SJSA1 (cell line): ENCODE data around the gene GEN1. TPM values are rescaled to one million over a fixed set of nuclear protein-coding genes. Genes with fewer than 3 reads are reported as not detected.

Experiments used
- DNase-seq, 2 experiments: peaks; one replicate each; pipeline ENCODE4 v3.0.0-alpha.2; 2015 to 2020; ENCODE audit warnings: low spot score in 2 of 2, low read depth in 1 of 2
- H3K27ac ChIP-seq: fragments of 250-450 bp; sonication (Bioruptor Pico); 2 replicates; pipeline ENCODE4 v1.5.1; 2020; ENCODE audit warnings: mild to moderate bottlenecking, moderate library complexity
- H3K27me3 ChIP-seq: fragments of 250-450 bp; sonication (Bioruptor Pico); replicated peaks from 2 replicates; pipeline ENCODE4 v1.5.1; 2020; ENCODE audit warnings: mild to moderate bottlenecking, moderate library complexity
- H3K36me3 ChIP-seq: fragments of 250-450 bp; sonication (Bioruptor Pico); 2 replicates; pipeline ENCODE4 v1.5.1; 2020; ENCODE audit warnings: mild to moderate bottlenecking
- H3K4me1 ChIP-seq: fragments of 250-450 bp; sonication (Bioruptor Pico); replicated peaks from 2 replicates; pipeline ENCODE4 v1.6.1; 2021; ENCODE audit warnings: mild to moderate bottlenecking
- H3K4me3 ChIP-seq: fragments of 250-450 bp; sonication (Bioruptor Pico); 2 replicates; pipeline ENCODE4 v1.5.1; 2020; ENCODE audit warnings: mild to moderate bottlenecking
- H3K9me3 ChIP-seq: fragments of 250-450 bp; sonication (Bioruptor Pico); replicated peaks from 2 replicates; pipeline ENCODE4 v1.5.1; 2020; ENCODE audit warnings: mild to moderate bottlenecking
- total RNA-seq: library from RNA; depleted of rRNA; stranded (reverse); fragments of >200 nt; shearing (Covaris generic); gene quantifications from 2 replicates; pipeline ENCODE4 v1.2.3, GENCODE V29; 2014

The GEN1 gene
- total RNA-seq, 1 experiment from 2014 or later = 31.1 TPM

DNA sequence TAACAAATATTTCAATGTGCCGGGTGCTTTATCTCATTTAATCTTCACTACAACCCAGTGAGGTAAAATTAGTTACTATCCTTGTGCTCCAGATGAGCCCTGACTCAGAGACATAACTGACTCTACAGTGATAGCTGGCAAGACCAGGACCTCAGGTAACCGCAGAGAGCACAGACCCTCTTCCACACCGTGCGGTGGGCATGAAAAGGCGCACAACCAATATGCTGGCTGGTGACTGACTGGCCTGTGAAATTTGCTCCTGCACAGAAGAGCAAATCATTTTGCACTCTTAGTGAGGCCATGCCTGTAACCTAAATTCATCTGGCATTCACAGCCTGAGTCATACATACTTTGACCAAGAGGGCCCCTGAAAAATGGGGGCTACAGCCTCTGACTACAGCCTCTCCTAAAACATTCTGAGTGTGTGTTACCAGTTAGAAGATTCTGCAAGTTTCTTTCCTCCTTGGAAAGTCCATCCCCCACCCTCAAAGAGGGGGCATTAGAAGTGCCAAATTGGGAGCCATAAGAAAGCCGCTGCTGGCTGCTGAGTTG, 39.9 kb downstream of the GEN1 start:
- no peaks in the 10 kb centered on the region for H3K36me3 ChIP-seq
- no peaks in the 10 kb centered on the region for H3K9me3 ChIP-seq
- H3K27me3 ChIP-seq = no peaks in the 10 kb centered on the region
- peaks cover 11% of the 10 kb centered on the region for H3K4me1 ChIP-seq
- no peak for DNase-seq
- H3K4me3 ChIP-seq = no peak overlapping the region
- H3K27ac ChIP-seq = no peak overlapping the region

DNA sequence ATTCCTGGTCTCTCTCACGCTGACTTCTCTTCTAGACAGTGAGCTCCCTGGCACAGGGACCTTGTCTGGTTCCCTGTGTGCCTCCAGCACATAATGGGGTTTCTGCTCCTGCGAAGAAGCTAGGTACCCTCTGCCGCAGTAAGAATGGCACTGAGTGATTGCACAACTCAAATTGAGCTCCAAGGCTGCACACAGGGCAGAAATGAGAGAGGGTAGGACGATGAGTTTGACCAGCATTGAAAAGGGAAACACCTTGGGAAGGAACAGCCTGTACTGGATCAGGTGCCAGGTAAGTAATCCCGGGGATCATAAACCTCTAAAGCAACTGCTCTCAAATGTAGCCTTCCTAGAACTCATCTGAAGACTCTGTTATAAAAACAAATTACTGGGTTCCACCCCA, 41.4 kb downstream of the GEN1 start:
- DNase-seq = no peak
- Histone ChIP-seq H3K36me3 (no peaks in the 10 kb centered on the region), H3K4me1 (peaks cover 11% of the 10 kb centered on the region), H3K27ac (no peak overlapping the region), H3K9me3 (no peaks in the 10 kb centered on the region), H3K4me3 (no peak overlapping the region), H3K27me3 (no peaks in the 10 kb centered on the region)

DNA sequence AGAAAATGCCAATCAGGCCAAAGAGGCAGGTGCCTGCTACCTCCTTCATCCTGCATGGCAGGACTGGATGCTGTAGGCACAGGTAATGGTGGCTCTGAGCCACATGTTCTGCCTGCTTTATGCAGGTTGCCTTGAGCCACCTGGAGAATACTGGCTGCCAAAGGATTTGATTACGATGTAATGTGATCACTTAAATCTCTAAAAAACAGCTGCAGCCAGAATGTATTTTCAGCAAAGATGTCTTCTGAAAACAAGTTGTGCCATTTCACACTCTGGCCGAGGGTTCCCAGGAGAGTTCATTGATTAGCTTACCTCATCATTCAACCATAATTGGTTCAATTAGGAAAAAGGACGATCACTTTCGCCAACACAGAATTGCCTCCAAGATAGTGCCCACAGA, 44.4 kb downstream of the GEN1 start:
- no peaks in the 10 kb centered on the region for H3K9me3 ChIP-seq
- no peaks in the 10 kb centered on the region for H3K36me3 ChIP-seq
- no peaks in the 10 kb centered on the region for H3K27me3 ChIP-seq
- DNase-seq = no peak
- H3K4me3 ChIP-seq = no peak overlapping the region
- no peak overlapping the region for H3K27ac ChIP-seq
- no peaks in the 10 kb centered on the region for H3K4me1 ChIP-seq

DNA sequence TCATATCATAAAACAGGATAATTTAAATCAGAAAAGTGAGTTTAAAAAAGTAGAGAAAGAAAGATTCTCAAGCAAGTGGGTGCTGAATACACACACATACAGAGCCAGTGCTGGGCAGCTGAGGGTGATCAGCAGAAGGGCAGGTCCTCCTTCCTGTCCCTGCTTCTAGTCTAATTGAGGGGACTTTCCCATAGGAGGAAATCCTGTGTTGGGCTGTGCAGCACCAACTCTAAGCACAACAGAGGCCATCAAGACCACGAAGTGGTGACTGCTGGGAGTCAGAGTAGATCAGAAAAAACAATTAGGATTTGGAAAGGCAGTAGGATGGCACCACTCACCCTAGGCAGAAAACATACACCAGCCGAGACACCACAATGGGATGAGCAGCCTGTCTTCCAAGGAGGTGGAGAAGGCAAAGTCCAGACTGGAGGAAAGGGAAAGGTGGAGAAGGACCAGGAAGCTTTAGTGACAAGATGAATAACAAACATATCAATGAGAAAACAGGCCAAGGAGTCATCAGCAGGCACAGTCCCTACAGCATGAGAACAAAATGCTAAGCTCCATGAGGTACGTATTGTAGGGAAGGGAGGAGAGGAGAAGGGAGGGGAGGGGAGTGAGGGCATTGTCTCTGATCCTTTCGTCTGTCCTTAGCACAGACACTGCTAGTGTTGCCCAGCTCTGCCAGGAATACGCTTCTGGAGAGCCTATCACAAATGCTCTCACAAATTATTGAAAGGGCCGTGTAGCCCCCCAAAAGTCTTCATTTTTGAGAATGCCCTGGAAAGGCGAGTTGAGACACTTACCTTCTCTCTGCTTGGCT, 45.6 kb downstream of the GEN1 start:
- no peak for DNase-seq
- Histone ChIP-seq H3K27me3 (no peaks in the 10 kb centered on the region), H3K4me3 (no peak overlapping the region), H3K4me1 (no peaks in the 10 kb centered on the region), H3K9me3 (no peaks in the 10 kb centered on the region), H3K27ac (no peak overlapping the region), H3K36me3 (no peaks in the 10 kb centered on the region)

DNA sequence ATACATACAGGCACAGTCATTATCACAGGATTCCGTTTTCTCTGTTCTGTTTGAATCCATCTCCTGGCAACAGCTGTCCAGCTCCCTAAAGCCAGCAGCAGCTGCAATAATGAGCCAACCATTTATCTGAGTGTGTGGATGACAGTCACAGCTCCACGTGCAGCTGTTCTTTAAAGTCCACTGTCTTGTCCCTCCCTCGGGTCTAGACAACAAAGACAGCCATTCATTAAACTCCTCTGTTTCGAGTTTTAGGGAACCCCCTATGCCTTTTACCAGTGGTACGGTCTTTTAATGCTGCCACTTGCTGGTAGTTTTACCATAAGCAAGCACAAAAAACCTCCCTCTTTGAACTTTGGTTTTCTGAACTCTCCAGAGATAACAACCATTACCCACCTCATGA, 46.3 kb downstream of the GEN1 start:
- no peak overlapping the region for H3K27ac ChIP-seq
- DNase-seq = no peak

DNA sequence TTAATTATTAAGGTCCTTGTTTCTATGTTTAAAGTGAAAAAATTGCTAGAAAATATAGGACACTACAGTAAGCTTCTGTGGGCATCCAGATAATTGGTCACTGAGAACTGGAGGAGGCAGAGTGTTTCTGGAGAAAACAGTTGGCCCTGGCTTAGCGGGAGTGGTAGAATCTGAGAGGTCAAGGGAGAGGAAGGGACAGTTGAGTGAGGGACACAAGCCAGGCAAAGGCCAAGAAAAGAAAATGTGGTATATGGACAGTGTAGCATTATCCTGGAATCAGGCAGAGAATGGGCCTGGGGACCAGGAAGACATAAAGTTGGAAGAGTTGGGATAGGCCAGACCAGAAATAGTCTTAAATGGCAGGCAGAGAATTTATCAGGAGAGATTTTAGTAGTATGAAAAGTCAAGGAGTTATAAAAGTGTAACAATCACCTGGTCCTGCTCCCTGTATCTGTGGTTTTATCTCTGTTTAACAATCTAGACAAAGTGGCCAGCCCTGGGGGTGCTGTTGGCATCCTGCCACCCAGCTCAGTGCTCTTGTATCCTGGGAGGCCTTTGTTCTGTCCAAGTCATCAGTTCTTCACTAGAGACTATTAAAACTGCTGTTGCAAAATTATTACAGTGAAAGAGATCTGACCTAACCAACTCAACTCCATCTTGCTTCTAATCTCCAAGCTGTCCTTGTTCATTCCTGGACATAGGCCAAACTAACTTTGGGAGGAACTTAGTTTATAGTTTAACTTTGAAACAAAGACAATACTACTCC, 46.9 kb downstream of the GEN1 start:
- H3K36me3 ChIP-seq = no peaks in the 10 kb centered on the region
- H3K27ac ChIP-seq = no peak overlapping the region
- no peaks in the 10 kb centered on the region for H3K4me1 ChIP-seq
- H3K27me3 ChIP-seq = no peaks in the 10 kb centered on the region
- no peaks in the 10 kb centered on the region for H3K9me3 ChIP-seq
- DNase-seq = peak in 1 of 2 experiments; percentile 12
- no peak overlapping the region for H3K4me3 ChIP-seq

More for the DNA sequence above, 46.3 kb downstream of the GEN1 start:
- no peak overlapping the region for H3K4me3 ChIP-seq
- no peaks in the 10 kb centered on the region for H3K4me1 ChIP-seq
- H3K9me3 ChIP-seq = no peaks in the 10 kb centered on the region
- no peaks in the 10 kb centered on the region for H3K36me3 ChIP-seq
- H3K27me3 ChIP-seq = no peaks in the 10 kb centered on the region

DNA sequence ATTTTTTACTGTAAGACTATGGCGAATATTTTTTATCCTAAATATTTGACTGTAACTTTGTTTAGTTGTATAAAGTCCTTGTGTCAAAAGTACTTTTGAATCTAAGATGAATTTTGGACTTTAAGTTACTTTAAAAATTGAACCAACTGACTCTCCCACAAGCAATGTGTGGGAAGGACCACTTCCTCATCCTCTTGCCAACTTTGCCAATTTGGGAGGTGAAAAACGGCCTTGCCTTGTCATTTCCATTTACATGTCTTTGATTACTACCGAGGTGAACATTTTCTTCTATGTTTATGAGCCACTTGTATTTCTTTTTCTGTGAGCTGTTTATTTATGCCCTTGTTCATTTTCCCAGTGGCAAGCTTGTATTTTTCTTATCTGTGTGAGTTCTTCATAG, 49.6 kb downstream of the GEN1 start:
- Histone ChIP-seq H3K4me1 (no peaks in the 10 kb centered on the region), H3K4me3 (no peak overlapping the region), H3K36me3 (no peaks in the 10 kb centered on the region), H3K27me3 (no peaks in the 10 kb centered on the region), H3K27ac (no peak overlapping the region), H3K9me3 (no peaks in the 10 kb centered on the region)
- DNase-seq = no peak

DNA sequence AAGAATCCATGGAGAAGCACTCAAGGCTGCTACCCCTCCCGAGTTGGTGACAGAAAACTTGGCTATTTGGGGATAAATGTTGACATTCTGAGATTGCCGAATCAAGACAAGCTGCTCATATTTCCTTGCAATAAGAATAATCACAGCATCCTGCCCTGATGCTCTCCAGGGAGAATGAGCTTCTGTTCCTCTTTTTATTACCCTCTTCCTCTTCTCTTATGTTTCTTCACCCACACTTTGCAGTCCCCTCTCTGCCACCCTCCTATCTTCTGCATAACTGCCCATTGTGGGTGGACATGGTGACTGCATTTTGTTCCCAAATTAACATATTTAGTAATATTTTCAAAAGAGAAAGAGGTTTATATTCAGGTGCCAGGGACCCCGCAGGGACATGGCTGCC, 50.4 kb downstream of the GEN1 start:
- Histone ChIP-seq H3K27ac (no peak overlapping the region), H3K4me1 (no peaks in the 10 kb centered on the region), H3K4me3 (no peak overlapping the region), H3K27me3 (no peaks in the 10 kb centered on the region), H3K9me3 (no peaks in the 10 kb centered on the region), H3K36me3 (no peaks in the 10 kb centered on the region)
- DNase-seq = no peak

DNA sequence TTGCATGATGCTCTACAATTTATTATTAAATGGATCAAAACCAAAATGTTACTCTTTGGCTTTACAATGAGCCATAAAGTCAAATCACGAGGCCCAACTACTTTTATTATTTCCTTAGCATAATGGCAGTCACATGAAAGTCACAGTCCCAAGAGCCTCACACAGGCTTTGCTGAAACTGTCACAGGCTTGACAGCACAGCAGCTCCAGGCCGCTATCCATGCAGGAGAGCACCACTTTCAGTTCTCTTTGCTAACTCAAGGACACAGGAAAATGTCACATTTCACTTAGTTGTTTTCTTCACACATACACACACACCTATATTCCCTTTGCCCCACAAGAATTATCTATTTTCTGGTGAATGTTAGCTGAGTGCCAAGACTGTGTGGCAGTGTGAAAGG, 51.2 kb downstream of the GEN1 start:
- no peaks in the 10 kb centered on the region for H3K36me3 ChIP-seq
- no peaks in the 10 kb centered on the region for H3K27me3 ChIP-seq
- DNase-seq = no peak
- no peaks in the 10 kb centered on the region for H3K9me3 ChIP-seq
- no peak overlapping the region for H3K27ac ChIP-seq
- no peak overlapping the region for H3K4me3 ChIP-seq
- H3K4me1 ChIP-seq = no peaks in the 10 kb centered on the region

DNA sequence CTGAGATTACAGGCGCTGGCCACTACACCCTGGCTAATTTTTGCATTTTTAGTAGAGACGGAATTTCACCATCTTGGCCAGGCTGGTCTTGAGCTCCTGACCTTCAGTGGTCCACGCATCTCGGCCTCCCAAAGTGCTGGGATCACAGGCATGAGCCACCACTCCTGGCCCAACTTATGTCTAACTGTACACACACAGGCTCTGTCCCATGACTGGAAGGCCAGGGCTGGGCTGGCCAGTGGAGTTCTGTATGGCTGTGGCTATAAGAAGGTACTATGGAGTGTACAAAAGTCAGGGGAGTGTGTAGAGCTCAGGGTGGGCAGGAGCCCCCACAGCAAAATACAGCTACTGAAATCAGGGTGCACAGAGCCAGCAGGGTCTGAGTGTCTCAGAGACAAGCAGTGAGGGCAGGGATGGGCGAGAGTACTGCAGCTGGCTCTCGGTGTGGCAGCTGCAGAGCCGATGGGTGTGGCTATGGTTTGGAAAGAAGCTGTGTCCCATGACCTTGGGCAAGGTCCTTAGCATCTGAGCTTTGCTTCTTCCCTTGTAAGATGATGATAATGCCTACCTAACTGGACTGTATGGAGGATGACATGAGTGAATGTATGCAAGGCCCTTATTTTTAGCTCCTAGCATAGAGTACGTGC, 51.9 kb downstream of the GEN1 start:
- no peaks in the 10 kb centered on the region for H3K27me3 ChIP-seq
- no peak overlapping the region for H3K4me3 ChIP-seq
- H3K9me3 ChIP-seq = no peaks in the 10 kb centered on the region
- H3K4me1 ChIP-seq = no peaks in the 10 kb centered on the region
- no peak for DNase-seq
- no peak overlapping the region for H3K27ac ChIP-seq
- H3K36me3 ChIP-seq = no peaks in the 10 kb centered on the region

DNA sequence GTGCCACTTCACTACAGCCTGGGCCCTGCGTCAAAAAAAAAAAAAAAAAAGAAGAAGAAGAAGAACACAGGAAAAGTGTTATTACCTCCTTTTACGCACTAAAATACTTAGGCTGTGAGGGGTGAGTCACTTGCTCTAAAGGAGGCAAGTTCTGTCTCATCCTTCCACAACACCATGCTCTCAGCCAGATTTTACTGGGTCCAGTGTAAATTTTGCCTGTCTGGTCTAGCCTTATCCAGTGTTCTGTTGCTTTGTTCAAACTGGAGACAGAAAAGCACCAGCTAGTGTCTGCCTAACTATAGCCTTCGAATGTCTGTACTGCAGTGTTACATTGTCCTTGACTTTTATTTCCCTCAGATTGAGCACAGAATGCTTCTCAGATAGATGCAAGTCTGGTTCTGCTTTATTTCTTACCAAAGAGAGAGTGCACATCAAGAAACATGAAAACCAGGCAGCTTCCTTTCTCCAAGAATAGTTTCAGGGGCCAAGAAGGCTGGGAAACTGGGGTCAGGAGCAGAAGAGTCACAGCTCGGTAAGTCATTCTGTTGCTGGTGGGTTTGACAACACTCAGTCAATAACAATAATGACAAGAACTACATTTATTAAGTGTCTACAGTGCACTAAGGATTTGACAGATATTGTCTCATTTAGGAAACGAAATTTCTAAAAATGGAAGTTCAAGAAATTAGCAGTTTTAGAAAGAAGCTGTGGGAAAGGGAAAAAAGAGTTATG, 59.2 kb downstream of the GEN1 start:
- Histone ChIP-seq H3K27ac (no peak overlapping the region), H3K27me3 (no peaks in the 10 kb centered on the region), H3K4me3 (no peak overlapping the region), H3K4me1 (peaks cover 10% of the 10 kb centered on the region), H3K9me3 (no peaks in the 10 kb centered on the region), H3K36me3 (no peaks in the 10 kb centered on the region)
- peak in 1 of 2 experiments; percentile 16 for DNase-seq

DNA sequence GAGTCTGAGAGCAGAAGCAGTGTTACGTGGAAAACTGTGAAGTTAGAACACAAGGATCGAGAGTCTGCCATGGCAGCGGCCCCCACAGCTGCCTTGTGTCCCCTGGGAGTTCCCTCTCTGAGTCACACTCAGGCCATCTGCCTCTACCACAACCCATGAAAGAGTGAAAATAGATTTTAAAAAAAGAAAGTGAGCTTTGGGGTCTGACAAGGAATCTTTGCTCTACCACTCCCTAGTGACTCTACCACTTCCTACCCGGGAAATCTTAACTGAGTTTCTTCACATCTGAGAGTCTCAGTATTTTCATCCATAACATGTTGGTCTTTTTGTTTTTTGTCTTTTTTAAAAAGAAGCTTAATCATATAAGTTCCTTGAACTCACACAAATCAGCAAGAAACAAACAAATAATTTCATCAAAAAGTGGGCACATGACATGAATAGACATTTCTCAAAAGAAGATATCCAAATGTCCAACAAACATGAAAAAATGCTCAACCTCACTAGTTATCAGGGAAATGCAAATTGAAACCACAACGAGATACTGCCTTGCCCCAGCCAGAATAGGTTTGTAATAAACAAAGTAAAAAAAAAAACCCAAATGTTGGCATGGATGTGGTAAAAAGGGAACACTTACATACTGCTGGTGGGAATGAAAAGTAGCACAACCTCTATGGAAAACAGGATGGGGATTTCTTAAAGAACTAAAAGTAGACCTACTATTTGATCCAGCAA, 60.0 kb downstream of the GEN1 start:
- Histone ChIP-seq H3K4me3 (no peak overlapping the region), H3K9me3 (no peaks in the 10 kb centered on the region), H3K4me1 (peaks cover 10% of the 10 kb centered on the region), H3K27ac (no peak overlapping the region), H3K36me3 (no peaks in the 10 kb centered on the region), H3K27me3 (no peaks in the 10 kb centered on the region)
- DNase-seq = peak in 1 of 2 experiments; percentile 32

DNA sequence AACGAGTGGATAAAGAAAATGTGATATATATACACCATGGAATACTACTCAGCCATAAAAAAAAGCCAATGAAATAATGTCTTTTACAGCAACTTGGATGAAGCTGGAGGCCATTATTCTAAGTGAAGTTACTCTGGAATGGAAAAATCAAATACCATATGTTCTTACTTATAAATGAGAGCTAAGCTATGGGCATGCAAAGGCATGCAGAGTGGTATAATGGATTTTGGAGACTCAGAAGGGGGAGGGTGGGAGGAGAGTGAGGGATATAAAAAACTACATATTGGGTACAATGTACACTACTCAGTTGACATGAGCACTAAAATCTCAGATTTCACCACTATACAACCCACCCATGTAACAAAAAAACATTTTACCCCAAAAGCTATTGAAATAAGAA, 60.7 kb downstream of the GEN1 start:
- H3K27me3 ChIP-seq = no peaks in the 10 kb centered on the region
- H3K27ac ChIP-seq = no peak overlapping the region
- no peak for DNase-seq

More for the DNA sequence above, 60.7 kb downstream of the GEN1 start:
- Histone ChIP-seq H3K4me3 (no peak overlapping the region), H3K9me3 (no peaks in the 10 kb centered on the region), H3K36me3 (no peaks in the 10 kb centered on the region), H3K4me1 (peaks cover 10% of the 10 kb centered on the region)
